ENCODE measurements around the gene MAFF.
"Not testable (repeated sequence)": the region's sequence is repeated elsewhere in the genome, so short reads cannot be mapped to it uniquely, and the experiment has no call there.

Gene MAFF

DNA sequence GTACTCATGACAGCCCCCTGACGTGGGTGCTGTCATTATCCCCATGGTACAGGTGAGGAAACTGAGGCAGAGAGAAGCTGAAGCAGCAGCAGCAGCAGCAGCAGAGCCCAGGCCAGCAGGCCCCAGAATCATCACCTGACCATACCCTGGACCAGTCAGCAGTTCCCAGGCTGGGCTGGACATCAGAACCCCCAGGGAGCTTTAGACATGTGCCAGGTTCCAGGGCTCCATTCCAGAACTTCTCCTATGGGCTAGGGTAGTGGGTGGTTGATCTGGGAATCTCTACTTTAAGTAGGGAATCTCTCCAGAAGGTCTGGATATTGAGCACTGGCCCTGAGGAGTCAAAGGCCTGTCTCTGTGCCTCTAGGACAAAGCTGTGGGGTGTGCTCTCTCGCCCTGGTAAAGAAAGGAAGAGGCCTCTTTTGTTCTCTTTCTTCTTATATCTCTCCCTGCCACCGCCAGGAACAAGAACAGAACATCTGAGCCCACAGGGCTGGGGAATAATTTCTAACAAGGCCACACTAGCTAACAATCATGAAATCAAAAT is 26.6 kb downstream of the MAFF start:
- DNase-seq: no peak

DNA sequence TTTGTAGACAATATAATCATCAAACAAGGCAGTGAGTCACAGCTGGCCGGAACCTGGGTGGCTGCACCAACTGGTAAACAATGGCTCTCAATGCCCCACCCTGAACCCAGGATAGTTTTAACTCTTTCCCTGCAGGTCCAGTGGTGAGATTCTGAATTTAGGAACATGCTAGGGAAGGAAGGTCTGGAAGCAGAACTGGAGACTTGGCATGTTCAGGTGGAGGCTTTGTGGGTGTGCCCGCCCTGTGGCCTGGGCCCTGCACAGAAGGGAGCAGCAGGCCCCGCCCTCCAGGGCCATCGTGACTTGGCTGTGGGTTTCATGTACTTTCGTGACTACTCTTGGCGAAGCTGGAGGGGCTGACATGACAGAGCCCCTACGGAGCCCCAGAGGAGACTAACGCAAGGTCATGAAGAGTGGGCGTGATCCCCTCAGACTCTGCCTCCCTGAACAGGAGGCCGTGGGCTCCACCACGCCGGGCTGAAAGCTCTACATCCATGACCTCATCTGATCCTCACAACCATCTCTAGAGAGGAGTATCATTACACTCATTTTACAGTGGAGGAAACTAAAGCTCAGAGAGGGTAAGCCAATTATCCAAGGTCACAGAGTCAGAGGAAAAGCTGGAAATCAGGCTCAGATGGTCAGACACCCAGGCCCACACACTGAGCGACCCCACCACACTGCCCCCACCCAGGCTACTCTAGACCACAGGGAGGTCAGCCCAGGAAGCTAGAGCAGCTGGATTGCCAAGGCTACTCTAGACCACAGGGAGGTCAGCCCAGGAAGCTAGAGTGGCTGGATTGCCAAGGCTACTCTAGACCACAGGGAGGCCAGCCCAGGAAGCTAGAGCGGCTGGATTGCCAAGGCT is 27.3 kb downstream of the MAFF start:
- no peak for DNase-seq

DNA sequence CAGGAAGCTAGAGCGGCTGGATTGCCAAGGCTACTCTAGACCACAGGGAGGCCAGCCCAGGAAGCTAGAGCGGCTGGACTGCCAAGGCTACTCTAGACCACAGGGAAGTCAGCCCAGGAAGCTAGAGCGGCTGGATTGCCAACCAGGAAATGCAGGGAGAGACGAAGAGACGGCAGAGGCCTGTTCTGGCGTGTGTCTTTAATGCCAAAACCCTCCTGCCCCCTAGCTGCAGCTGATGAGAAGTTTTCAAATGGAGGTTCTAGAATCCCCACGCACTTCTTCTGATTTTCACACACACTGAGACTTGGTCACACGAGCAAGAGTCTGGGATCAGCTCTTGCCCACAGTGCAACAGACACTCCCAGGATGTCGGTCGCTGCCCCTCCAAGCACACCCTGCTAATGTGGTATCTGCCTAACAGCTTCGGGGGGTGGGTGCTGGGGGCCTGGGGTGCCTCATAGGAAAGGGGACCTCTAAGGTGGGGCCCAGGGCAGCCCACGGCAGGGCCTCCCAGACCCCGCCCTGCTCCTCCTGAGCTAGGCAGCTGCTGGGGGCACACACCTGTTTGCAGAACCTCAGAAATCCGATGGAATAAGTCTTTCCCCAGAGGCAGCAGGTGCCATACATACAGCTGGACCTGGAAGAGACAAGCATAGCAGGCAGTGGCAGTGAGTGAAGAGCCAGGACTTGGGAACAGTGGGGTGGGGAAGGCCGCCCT is 28.5 kb downstream of the MAFF start:
- no peak for DNase-seq

DNA sequence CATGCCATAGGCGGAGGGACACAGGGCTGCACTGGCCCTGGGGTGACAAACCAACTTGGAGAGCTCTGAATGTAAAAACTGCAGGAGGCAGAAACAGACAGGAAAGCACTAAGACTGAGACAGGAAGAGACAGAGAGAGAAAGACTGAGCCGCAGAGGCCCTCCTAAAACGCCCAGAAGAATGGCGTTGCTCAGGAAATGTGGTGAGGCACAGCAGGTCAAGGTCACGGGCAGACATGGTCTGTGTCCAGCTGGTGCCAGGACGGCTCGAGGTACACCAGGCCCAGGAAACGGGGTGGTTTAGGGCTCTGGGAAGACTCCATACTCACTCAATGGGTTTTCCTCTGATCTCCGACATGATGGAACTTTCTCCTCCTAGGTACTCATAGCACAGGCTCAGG is 29.1 kb downstream of the MAFF start:
- DNase-seq: no peak

DNA sequence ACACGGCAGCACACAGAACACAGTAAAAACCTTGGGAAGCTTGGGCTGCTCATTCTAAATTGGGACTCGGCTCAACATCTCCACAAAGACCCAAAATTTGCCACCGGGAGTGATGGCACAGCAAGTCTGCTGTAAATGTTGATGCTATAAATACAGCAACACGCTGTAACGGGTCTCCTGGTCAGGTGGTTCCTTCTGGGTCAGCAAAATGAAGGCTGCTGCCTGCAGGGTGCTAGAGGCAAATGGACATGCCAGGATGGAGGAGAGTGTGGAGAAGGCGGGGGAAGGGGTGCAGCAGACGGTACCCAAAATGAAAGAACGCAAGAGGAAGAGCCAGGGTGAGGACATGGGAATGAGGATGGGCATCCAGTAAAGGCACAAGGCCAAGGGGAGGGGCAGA is 30.4 kb downstream of the MAFF start:
- DNase-seq: no peak

DNA sequence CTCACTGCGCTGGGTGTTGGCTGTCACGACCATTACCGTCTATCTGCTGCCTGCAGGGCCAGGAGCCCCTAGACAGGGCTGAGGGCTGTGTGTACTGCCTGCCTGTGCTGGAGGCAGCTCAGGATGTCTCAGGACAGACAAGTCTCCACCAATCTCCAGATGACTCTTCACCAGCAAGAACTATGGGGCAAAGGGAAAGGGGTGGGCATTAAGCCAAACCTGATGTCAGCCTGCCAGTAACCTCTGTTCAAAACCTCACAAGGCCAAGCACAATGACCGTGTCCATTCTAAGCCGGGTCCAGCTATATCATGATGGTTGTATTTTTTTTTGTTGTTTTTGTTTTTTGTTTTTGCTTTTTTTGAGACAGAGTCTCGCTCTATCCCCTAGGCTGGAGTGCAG is 31.6 kb downstream of the MAFF start:
- DNase-seq: no peak

DNA sequence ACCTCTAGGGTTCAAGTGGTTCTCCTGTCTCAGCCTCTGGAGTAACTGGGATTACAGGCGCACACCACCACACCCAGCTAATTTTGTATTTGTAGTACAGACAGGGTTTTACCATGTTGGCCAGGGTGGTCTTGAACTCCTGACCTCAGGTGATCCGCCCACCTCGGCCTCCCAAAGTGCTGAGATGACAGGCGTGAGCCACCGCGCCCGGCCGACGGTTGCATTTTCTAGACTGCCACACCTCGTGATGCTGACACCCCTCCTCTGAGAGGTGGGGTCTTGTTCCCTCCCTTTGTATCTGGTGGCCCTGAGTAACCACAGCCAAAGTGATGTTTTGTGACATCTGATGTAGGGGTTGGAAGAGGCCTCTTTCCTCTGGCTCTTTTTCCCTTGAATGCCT is 32.1 kb downstream of the MAFF start:
- not testable (repeated sequence) for DNase-seq

DNA sequence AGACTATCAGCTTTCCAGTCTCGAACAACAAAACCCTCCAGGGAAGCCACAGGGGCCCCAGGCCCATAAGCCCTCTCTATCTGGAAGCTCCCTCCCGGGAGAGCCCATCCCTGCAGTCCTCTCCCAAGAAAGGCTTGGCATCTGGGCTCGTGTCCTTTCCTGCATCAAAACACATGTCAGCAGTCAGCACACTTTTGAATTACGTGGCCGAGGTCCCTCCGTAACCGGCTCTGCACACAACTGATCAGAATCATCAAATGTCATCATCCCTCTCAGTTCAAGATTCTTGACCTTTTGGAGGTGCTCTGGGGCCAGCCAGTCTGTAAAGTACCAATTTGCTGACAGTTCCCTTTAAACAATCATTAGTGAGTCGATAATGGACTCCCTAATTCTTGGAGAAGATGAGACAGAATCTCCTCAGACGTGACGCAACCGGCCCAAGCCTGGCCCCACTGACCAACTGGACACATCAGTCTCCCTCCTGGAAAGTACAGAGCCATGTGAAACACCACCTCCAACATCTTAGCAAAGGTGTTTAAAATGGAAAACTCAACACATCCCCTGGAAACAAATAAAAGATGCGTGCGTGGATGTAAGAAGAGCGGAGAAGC is 33.6 kb downstream of the MAFF start:
- DNase-seq: no peak

DNA sequence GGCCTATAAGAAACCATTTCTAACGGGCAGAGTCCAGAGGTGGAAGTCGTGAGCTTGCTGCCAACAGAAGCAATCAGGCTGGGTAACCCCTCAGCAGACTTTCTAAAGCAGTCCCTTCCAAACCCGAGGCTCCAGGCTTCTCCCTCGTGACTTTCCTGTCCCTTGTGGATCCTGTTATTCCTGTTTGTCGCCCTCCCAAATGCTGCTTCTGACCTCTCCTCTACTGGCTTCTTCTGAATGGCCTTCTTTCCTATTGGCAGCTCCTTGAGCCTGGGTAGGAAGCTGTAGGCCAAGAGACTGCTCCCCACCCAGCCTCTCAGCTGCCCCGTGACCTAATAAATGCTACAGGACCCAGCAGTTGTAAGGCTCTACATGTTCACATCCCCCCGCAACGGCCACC is 35.0 kb downstream of the MAFF start:
- DNase-seq: no peak

DNA sequence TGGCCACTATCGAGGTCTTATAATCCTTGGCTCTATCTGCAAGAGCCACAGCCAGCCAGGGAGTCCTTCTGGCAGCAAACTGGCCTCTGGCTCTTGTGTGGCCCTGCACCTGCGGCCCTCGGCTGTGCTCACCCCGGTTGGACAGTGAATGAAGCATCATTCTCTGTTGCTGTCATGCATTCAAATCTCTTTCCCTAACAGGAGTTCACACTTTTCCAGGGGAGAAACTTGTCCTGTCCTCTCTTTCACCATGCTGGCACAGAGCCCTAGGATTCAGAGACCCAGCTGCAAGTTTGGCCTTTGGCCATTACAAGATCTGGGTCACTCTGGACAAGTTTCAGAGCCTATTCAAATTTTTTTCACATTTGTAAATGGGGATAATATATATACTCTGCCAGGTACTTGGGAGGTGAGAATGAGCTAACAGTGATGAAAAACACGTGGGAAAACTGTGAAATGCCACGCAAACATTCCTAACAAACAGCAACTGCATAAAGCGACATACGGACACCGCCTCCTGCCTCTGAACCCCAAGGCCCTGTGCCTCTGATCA is 36.8 kb downstream of the MAFF start:
- no peak for DNase-seq

DNA sequence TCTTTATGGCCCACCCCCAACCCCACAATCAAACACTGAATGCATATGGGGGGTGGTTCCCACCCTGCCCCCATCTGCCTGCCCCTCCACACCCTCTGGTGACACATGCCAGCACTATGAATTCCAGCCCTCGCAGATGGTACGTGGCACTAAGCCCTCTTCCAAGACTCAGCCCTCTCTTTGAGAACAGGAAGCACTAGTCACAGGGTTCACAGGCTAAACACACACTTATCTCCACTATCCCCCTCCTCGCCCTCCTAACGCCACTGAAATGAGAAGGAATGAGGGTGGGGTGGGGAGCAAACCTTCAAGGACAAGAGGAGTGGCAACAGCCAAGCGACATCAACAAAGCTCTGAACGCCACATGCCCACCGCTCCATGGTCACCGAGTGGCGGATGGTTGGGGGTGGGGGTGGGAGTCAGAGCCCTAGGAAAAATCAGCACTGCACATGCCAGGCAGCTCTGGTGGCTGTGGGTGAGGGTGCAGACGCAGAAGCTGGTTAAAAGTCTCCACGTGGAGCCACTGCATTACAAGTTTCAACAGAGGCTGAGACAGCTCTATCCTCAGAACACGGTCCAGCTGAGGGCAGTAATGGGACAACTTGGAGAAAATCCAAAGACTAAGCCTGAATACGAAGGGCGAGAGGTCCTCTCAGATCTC is 37.4 kb downstream of the MAFF start:
- no peak for DNase-seq

DNA sequence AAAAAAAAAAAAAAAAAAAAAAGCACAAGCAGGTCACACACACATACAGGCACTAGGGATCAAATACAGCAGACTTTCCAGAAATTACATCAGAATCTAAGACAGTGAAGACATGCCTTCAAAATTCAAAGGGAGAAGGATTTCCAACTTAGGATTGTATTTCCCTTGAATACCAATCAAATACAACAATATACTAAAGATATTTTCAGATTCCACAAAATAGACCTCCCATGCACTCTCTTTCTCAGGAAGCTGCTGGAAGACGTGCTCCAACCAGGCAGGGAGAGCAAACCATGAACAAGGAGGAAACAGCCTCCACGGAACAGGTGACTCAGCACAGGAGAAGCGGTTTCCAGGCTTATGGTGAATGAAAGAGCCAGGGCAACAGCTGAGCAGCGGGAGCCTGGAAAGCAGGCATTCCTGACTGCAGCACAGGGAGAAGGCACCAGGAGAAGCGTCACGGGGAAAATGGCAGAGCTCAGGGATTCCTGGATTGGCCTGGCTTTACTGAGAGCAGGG is 39.0 kb downstream of the MAFF start:
- no peak for DNase-seq

DNA sequence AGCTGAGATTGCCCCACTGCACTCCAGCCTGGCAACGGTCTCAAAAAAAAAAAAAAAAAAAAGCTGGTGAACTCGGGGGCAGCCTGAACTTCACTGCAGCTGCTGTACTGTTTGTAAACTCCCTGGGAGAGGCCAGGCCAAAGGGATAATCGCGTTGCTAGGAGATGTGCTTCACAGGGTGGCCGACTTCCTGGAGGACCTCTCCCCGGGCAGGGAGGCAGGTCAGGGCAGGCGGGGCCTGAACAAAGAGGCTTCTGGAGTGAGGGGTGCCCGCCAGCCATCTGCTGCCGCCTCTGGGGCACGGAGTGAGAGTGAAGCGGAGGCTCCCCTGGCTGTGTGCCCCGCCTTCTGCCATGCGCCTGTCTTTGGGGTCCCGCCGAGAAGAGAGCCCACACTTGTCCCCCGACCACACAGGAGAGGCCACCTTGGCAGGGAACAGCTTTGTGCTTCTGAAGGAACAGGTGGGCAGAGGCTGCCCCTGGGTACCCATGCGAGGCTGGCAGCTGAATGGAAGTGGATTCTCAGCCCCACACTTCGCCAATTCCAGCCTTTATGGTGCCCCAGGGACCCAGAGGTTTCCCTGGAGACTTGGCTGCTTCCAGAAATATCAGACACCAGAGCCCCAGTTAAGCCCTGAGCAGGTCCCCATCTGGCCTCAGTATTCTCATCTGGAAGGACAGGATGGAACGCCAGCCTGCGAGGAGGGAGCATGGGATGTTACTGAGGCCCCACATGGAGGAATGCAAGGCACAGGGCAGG is 41.4 kb downstream of the MAFF start:
- DNase-seq: no peak

DNA sequence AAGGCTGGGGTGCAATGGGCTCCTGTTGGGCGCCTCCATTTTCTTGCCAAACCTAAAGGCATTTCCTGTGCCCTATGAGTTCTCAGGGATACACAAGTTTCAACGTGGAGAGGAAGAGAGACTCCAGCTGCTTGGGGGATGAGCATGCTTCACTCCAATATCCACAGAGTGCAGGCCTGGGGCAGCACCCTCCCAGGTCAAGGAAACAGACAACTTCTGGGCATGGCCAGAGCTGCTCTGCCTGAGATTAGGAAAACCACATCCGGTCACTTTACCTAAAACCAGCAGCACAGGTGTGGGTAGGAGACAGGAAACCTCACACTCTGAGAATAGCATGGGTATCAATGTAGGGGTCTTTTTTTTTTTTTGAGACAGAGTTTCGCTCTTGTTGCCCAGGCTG is 42.3 kb downstream of the MAFF start:
- no peak for DNase-seq

DNA sequence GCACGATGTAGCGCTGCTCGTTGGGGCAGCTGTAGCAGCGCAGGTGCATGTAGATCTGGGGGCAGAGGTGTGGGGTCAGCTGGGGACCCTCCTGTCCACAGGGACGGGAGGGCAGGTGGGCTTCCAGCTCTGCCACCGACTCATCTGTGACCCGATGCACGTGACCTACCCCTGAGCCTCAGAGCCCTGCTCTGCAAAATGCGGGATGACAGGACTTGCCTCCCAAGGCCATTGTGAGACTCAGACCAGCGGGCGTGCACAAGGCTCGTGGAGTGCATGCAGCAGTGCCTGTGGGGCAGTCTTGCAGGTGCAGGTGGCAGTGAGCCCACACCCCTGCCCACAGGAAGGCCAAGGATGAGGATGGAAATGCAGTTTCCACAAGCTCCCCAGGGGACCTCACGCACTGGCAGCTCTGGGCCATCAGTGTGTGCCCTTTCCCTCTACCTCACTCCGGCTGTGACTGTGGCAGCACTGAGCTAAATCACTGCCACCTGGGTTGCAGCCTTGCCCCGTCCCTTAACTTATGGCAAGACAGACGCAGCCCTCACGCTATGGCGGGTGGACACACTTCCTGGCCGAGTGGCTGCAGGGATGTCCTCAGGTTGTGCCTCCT is 44.4 kb downstream of the MAFF start:
- DNase-seq: no peak

DNA sequence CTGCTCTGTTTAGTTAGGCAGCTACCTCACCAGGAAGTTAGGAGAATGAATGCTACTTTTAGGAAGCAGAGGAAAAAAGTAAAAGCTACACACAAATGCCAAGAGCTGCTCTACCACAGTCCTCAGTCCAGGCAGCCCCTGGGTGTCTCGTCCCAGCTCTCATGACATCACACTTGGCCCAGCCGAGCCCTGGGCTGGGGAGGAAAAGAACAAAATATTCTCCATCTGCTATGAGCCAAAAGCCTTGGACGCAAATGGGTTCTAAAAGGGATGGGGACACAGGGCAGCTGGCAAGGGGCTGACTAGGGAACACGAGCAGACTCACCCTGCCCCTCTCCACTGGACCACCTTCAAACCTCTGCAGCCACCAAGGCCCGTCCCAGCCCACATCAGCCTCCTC is 44.9 kb downstream of the MAFF start:
- DNase-seq: no peak

DNA sequence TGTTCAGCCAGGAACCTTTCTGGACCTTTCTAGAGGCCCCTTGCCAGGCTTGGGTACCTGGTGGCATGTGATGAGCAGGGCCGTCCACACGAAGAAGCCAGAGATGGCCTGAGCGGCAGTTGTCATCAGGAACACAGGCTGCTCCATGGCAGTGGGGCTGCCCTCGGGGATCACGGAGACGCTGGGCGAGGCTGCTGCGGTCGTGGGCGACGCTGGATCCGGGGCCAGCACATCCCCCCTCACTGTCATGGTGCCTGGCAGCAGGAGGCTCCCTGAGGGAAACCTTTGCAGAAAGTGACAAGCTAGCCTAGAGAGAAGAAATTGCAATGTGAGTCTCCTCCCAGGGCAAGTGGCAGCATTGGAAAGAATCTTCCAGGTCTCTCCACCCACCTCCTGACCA is 45.9 kb downstream of the MAFF start:
- DNase-seq: no peak

DNA sequence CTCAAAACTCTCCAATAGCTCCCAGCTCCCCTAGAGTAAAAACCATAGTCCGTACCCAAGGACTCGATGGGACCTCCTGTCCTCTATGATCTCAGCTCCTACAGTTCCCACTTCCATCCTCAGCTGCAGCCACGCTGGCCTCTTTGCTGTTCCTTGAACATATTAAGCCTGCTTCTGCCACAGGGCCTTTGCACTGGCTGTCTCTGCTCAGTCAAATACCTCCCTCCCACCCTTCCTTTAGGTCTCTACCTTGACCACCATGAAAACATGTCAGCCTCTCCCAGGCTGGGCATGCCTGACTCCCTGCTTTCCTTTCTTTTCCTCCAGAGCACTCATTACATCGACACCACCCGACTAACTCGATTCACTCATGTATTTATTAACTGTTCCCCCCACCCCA is 46.5 kb downstream of the MAFF start:
- DNase-seq: no peak

DNA sequence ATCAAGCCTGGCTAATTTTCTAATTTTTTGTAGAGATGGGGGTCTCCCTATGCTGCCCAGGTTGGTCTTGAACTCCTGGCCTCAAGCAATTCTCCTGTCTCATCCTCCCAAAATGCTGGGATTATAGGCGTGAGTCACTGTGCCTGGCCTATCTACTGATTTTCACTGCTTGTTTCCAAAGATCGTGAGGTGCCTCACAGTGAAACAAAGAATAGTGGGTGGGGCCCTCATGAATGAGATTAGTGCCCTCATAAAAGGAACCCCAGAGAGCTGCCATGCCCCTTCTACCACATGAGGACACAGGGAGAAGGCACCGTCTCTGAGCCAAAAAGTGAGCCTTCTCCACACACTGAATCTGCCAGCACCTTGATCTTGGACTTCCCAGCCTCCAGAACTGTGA is 47.5 kb downstream of the MAFF start:
- no peak for DNase-seq

DNA sequence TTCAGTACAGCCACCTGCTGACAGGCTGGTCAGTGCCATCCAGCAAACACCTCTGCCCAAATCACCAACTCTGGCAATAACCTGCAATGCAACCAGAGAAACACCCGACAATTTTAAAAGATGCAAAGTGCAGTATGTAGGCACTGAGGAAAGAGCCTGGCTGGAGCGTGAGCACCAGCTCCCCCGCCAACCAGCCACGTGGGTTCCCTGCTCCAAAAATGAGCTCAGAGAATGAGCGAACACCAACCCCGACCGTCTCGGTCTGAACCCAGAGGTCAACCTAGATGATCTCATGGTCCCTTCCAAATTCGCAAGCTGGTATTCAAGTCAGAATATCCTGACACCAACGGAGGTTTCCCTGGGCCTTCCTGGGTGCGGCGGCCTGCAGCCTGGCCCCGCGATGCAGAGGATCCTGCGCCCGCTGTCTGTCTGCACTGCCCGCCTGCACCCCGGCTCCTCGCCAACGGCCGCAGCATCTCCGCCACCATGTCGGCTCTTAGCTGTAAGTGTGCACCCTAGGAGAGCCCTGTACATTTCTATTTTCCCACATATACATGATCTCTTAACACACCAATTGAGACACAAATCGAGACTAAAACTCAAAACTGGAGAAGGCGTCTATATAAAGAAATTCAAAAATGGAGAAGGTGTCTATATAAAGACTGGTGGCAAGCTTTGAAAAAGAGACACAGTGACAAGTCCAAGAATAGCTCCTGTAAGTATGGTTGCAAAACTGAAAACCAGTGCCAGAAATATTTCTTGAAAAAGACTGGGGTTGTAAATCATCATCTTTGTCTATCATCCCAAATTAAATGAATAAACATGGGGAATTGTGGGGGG is 48.2 kb downstream of the MAFF start:
- DNase-seq: no peak

Data from NK-92 treated with Interleukin-12 subunit alpha and Interleukin-12 subunit beta, amount 100 ng/mL, for 24 hours (cell line).